OCI-LY3 (cell line): ENCODE data around the gene PRUNE2.

Experiments used
- EZH2phosphoT487 ChIP-seq: fragments of 200-600 bp; shearing (Covaris generic); IDR thresholded peaks from 2 replicates; pipeline ENCODE4 v1.6.1; 2018; ENCODE audit warnings: antibody characterized with exemption, mixed run types, low read depth
- TF ChIP-seq, protein P1 (sequence below): fragments of 200-600, 300-600 bp; sonication (generic); IDR thresholded peaks from 2 replicates; pipeline ENCODE4 v1.5.1; 2014; ENCODE audit warnings: antibody characterized with exemption, low read length, low read depth

GRCh38 chr9:76845254-76845653 is 60.7 kb downstream of the PRUNE2 start:
- TF ChIP-seq, protein P1, sequence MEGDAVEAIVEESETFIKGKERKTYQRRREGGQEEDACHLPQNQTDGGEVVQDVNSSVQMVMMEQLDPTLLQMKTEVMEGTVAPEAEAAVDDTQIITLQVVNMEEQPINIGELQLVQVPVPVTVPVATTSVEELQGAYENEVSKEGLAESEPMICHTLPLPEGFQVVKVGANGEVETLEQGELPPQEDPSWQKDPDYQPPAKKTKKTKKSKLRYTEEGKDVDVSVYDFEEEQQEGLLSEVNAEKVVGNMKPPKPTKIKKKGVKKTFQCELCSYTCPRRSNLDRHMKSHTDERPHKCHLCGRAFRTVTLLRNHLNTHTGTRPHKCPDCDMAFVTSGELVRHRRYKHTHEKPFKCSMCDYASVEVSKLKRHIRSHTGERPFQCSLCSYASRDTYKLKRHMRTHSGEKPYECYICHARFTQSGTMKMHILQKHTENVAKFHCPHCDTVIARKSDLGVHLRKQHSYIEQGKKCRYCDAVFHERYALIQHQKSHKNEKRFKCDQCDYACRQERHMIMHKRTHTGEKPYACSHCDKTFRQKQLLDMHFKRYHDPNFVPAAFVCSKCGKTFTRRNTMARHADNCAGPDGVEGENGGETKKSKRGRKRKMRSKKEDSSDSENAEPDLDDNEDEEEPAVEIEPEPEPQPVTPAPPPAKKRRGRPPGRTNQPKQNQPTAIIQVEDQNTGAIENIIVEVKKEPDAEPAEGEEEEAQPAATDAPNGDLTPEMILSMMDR: no peak
- no peak for TF ChIP-seq EZH2phosphoT487
